Measurements from ENCODE around the gene CD2.

The CD2 gene

DNA sequence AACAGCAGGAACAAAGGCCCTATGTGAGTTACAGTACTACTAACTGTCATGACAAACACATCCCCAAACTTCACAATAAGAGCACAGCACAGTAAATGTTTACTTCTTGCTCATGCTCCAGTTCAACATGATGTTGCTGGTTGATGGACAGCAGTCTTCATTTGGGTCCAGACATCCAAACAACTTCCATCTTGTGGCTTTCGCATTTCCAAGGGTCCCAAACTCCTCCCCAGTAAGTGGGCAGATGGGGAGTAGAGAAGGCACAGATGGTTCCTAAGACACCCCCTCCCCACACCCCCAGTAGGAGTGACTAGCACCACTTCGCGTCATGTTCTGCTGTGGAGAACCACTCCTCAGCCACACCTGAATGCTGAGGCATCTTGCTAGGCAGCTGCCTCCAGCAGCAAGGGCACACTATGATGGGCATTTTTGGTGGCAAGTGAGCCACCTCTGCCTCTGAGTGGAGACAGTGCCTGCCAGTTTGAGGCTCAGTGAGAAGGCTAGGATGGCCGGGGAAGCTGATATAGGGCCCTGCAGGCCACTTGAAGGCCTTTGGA lies 32.7 kb upstream of the CD2 start:
- TF ChIP-seq SIN3A (IDR thresholded peaks at IDR 0.05; ENCODE audit: borderline replicate concordance, insufficient read depth, low read length), result no peak
- no peak for TF ChIP-seq FOXP2 (optimal IDR thresholded peaks at IDR 0.05; ENCODE audit: borderline replicate concordance, extremely low read depth, extremely low read length, insufficient read depth)
- no peak for TF ChIP-seq TAF1 (IDR thresholded peaks at IDR 0.05; ENCODE audit: borderline replicate concordance, insufficient read depth, low read length)
- no peak for TF ChIP-seq POLR2AphosphoS5 (IDR thresholded peaks at IDR 0.05; ENCODE audit: low read depth, low read length)
- TF ChIP-seq, protein P1, sequence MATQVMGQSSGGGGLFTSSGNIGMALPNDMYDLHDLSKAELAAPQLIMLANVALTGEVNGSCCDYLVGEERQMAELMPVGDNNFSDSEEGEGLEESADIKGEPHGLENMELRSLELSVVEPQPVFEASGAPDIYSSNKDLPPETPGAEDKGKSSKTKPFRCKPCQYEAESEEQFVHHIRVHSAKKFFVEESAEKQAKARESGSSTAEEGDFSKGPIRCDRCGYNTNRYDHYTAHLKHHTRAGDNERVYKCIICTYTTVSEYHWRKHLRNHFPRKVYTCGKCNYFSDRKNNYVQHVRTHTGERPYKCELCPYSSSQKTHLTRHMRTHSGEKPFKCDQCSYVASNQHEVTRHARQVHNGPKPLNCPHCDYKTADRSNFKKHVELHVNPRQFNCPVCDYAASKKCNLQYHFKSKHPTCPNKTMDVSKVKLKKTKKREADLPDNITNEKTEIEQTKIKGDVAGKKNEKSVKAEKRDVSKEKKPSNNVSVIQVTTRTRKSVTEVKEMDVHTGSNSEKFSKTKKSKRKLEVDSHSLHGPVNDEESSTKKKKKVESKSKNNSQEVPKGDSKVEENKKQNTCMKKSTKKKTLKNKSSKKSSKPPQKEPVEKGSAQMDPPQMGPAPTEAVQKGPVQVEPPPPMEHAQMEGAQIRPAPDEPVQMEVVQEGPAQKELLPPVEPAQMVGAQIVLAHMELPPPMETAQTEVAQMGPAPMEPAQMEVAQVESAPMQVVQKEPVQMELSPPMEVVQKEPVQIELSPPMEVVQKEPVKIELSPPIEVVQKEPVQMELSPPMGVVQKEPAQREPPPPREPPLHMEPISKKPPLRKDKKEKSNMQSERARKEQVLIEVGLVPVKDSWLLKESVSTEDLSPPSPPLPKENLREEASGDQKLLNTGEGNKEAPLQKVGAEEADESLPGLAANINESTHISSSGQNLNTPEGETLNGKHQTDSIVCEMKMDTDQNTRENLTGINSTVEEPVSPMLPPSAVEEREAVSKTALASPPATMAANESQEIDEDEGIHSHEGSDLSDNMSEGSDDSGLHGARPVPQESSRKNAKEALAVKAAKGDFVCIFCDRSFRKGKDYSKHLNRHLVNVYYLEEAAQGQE (IDR thresholded peaks at IDR 0.05; ENCODE audit: insufficient read depth in 1 of 2, low read depth in 2 of 2, low read length in 2 of 2), result no peak

DNA sequence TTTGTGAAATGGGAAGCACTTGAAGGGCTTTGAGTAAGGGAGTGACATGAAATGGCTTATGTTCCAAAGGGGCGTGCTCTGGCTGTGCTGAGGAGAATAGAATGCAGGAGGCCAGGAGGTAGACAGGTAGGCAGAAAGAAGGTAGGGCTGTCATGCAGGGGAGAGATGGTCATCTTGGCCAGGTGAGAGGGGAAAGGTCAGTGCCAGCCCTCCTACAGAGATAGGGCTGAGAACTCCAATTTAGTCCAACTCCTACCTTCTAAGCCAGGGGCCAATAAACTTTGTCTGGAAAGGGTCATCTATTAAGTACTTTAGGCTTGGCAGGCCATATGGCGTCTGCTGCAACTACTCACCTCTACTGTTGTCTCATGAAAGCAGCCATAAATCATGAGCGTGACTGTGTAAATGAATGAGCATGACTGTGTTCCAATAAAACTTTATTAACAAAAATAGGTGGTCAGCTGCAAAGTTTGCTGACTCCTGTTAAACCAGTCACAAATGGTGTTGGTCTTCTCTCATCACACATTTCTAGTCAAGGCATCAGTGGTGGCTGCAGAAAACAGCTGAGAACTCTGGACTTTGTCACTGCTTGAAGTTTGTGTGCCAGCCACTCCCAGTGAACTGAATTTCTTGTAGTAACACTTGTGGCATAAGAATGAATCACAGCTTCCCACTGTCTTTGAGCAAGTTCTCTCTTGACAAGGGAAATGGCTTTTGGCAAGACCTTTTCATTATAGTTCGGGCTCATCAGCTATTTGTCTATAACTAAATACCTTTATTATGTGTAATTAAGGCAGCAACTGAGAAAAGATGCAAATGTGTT lies 32.0 kb upstream of the CD2 start:
- no peak for TF ChIP-seq POLR2AphosphoS5 (IDR thresholded peaks at IDR 0.05; ENCODE audit: low read depth, low read length)
- TF ChIP-seq, protein P1 (IDR thresholded peaks at IDR 0.05; ENCODE audit: insufficient read depth in 1 of 2, low read depth in 2 of 2, low read length in 2 of 2), result no peak

DNA sequence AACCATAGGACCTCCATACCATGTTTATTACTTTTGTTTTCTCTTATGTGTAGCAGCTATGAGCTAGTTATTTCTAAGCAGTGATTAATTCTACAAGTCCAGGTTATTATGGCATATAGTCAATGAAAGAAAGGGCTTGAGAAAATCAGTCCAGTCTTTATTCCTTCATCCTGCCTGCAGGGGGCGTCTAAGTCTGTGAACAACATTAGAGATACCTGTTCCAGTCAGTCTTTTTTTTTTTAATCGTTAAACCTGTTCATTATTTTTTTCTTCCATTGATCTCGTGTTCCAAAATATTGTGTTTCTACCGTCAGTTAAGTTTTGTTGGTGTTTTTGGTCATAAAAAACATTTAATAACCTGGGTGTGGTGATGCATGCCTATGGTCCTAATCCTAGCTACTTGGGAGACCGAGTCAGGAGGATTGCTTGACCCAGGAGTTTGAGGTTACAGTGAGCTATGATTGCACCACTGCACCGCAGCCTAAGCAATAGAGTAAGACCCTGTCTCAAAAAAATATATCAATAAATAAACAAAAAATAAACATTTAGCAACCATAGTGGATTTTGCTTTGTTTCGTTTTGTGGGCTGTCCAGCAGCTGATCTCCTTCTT lies 29.4 kb upstream of the CD2 start:
- TF ChIP-seq, protein P1 (IDR thresholded peaks at IDR 0.05; ENCODE audit: insufficient read depth in 1 of 2, low read depth in 2 of 2, low read length in 2 of 2), result no peak
- TF ChIP-seq FOXP2 (optimal IDR thresholded peaks at IDR 0.05; ENCODE audit: borderline replicate concordance, extremely low read depth, extremely low read length, insufficient read depth) (no peak), SIN3A (IDR thresholded peaks at IDR 0.05; ENCODE audit: borderline replicate concordance, insufficient read depth, low read length) (no peak), TAF1 (IDR thresholded peaks at IDR 0.05; ENCODE audit: borderline replicate concordance, insufficient read depth, low read length) (no peak), POLR2AphosphoS5 (IDR thresholded peaks at IDR 0.05; ENCODE audit: low read depth, low read length) (no peak)

DNA sequence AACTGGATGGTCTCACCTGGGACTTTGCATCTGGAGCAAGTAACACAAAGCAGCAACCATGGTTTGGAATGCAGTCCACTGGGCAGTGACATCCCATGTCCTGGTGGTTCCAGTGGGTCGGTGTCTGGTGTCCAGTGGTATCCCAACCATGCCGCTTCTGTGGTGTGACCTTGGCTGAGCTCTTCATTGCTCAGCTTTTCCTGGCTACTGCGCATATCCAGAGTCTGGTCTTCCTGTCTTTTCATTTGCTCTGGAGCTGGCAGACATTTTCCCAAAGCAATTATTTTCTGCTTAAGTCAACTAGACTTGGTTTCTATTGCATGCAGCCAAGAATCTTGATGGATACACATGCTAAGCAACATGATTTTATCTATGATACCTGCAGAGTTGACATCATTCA lies 28.4 kb upstream of the CD2 start:
- TF ChIP-seq TAF1 (IDR thresholded peaks at IDR 0.05; ENCODE audit: borderline replicate concordance, insufficient read depth, low read length), result no peak
- TF ChIP-seq, protein P1 (IDR thresholded peaks at IDR 0.05; ENCODE audit: insufficient read depth in 1 of 2, low read depth in 2 of 2, low read length in 2 of 2), result no peak
- TF ChIP-seq SIN3A (IDR thresholded peaks at IDR 0.05; ENCODE audit: borderline replicate concordance, insufficient read depth, low read length), result no peak
- no peak for TF ChIP-seq FOXP2 (optimal IDR thresholded peaks at IDR 0.05; ENCODE audit: borderline replicate concordance, extremely low read depth, extremely low read length, insufficient read depth)
